A673 (cell line): ENCODE measurements around the gene ARMC12.

Experiments used
- EZH2 ChIP-seq: fragments of 200-600 bp; sonication (generic); IDR thresholded peaks from 2 replicates; pipeline ENCODE4 v1.6.1; 2017; ENCODE audit warnings: borderline replicate concordance, low read depth, mild to moderate bottlenecking, mixed read lengths, antibody characterized with exemption, low read length; ENCODE audit not compliant: poor library complexity, severe bottlenecking
- TF ChIP-seq, protein P1 (sequence below): fragments of 300-800, 200-600 bp; sonication (generic); conservative IDR thresholded peaks from 2 replicates; pipeline ENCODE4 v1.5.1; 2017; ENCODE audit warnings: low read depth, mild to moderate bottlenecking, antibody characterized with exemption, low read length, moderate library complexity, mixed read lengths

DNA sequence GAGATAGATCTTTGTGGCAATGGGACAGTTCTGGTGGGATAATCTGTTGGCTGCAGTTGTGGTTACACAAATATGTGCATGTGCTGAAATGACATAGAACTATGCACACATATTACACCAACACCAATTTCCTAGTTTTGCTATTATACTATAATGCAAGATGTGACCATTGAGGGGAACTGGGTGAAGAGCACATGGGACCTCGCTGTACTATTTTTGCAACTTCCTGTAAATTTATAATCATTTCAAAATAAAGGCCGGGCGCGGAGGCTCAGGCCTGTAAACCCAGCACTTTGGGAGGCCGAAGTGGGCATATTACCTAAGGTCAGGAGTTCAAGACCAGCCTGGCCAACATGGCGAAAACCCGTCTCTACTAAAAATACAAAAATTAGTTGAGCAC lies 8.7 kb downstream of the ARMC12 start:
- TF ChIP-seq, protein P1, sequence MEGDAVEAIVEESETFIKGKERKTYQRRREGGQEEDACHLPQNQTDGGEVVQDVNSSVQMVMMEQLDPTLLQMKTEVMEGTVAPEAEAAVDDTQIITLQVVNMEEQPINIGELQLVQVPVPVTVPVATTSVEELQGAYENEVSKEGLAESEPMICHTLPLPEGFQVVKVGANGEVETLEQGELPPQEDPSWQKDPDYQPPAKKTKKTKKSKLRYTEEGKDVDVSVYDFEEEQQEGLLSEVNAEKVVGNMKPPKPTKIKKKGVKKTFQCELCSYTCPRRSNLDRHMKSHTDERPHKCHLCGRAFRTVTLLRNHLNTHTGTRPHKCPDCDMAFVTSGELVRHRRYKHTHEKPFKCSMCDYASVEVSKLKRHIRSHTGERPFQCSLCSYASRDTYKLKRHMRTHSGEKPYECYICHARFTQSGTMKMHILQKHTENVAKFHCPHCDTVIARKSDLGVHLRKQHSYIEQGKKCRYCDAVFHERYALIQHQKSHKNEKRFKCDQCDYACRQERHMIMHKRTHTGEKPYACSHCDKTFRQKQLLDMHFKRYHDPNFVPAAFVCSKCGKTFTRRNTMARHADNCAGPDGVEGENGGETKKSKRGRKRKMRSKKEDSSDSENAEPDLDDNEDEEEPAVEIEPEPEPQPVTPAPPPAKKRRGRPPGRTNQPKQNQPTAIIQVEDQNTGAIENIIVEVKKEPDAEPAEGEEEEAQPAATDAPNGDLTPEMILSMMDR = no peak
- no peak for TF ChIP-seq EZH2
